OCI-LY3 (cell line): Measurements from ENCODE around the gene KRT85.

ENCODE experiments used
- EZH2phosphoT487 ChIP-seq: fragments of 200-600 bp; shearing (Covaris generic); IDR thresholded peaks from 2 replicates; pipeline ENCODE4 v1.6.1; 2018; ENCODE audit warnings: antibody characterized with exemption, mixed run types, low read depth
- TF ChIP-seq, protein P1 (sequence below): fragments of 200-600, 300-600 bp; sonication (generic); IDR thresholded peaks from 2 replicates; pipeline ENCODE4 v1.5.1; 2014; ENCODE audit warnings: antibody characterized with exemption, low read length, low read depth

DNA sequence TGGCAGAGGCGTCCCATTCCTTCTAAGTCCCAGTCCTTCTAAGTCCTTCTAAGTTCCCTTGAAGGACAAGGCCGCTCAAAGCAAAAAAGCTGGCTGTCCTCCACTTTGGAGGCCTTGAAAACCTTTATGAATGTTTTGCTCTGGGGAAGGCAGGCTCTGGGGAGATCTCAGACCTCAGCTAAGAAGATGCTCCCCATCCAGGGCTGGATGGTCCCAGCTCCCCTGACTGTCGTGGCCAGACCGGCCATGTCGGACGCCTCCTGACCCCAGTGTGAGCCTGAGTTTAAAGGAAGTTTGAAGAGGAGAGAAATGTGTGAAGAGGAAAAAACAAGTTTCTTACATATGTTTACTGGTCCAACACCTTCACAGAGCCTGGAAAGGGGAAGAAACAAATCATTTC, 12.3 kb upstream of the KRT85 start:
- TF ChIP-seq, protein P1, sequence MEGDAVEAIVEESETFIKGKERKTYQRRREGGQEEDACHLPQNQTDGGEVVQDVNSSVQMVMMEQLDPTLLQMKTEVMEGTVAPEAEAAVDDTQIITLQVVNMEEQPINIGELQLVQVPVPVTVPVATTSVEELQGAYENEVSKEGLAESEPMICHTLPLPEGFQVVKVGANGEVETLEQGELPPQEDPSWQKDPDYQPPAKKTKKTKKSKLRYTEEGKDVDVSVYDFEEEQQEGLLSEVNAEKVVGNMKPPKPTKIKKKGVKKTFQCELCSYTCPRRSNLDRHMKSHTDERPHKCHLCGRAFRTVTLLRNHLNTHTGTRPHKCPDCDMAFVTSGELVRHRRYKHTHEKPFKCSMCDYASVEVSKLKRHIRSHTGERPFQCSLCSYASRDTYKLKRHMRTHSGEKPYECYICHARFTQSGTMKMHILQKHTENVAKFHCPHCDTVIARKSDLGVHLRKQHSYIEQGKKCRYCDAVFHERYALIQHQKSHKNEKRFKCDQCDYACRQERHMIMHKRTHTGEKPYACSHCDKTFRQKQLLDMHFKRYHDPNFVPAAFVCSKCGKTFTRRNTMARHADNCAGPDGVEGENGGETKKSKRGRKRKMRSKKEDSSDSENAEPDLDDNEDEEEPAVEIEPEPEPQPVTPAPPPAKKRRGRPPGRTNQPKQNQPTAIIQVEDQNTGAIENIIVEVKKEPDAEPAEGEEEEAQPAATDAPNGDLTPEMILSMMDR, result no peak
- no peak for TF ChIP-seq EZH2phosphoT487
